GM21390 (cell line): ENCODE measurements around the gene UBAP2L.
"Not testable (repeated sequence)": the region's sequence is repeated elsewhere in the genome, so short reads cannot be mapped to it uniquely, and the experiment has no call there.

Experiments
- ATAC-seq: cut with Tn5 transposase; IDR thresholded peaks from one replicate; pipeline ENCODE4 v1.9.1; 2021; ENCODE audit not compliant: unreplicated experiment

Gene UBAP2L

DNA sequence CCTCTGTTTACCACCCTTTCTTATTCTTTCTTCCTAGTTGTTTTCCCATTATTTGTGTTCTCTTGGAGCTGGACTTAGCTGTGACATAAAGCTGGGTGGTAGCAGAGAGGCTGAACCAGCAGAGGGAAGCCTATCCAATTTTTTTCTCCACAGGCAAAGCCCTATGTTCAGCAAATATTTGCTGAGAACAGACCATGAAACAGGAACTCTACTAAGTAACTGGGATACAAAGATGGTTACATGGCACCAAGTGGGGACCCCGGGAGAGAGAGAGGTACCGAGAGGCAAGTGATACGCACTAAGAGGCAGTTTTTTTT lies 21.2 kb upstream of the UBAP2L start:
- ATAC-seq: no peak

DNA sequence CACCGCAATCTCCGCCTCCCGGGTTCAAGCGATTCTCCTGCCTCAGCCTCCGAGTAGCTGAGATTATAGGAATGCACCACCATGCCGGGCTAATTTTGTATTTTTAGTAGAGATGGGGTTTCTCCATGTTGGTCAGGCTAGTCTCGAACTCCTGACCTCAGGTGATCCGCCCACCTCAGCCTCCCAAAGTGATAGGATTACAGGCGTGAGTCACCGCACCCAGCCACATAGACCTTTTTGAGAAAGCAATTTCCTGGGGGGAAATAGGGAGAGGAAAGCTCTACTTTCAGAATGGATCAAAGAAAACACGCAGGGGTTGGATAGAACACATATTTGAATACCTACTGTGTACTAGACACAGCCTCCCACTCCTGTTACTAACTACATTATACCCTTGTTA lies 15.0 kb upstream of the UBAP2L start:
- ATAC-seq: not testable (repeated sequence)

DNA sequence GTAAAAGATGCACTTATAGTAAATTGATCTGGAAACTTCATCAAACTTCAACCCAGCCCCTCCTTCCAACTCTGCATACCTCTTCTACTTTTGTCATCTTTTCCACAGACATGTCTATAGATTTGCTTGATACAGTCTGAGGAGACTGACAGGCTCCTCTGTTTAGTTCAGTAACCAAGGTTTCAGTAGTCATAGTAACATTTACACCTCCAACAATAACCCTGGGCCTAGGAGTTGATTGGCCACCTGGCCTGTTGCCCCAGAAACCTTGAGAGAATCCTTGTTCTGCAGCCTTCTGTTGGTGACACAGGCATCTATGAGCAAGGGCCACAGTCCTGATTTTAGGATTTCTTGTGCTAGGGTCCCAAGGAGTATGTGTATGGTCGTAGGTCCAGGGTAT lies 14.6 kb upstream of the UBAP2L start, which contains the start of gene CFAP141:
Gene CFAP141, minus strand, starts transcription at position 138 of the 400 bp plus-strand sequence. Its CDS starts 26 bp downstream, at position 112.
- ATAC-seq: no peak

GRCh38 chr1:154207262-154207661 lies 13.5 kb upstream of the UBAP2L start:
- ATAC-seq: no peak

- no peak for ATAC-seq
Measured at GRCh38 chr1:154208677-154209388, 11.9 kb upstream of the UBAP2L start.

DNA sequence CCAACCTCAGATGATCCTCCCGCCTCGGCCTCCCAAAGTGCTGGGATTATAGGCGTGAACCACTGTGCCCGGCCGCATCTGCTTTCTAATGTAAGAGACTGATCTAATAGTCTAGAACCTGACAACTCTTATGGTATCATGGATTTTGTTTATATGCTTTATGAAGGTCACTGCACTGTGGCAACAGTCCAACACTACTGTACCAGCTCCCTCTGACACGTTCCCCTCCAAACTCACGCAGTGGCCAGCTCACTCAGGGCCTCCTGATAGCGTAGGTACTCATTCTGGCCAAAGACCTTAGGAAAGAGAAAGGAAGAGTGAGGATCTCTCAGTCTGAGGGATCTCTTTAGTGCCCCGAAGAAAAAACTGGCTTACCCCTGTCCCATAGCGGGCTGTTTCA lies 8.7 kb upstream of the UBAP2L start:
- ATAC-seq: no peak

DNA sequence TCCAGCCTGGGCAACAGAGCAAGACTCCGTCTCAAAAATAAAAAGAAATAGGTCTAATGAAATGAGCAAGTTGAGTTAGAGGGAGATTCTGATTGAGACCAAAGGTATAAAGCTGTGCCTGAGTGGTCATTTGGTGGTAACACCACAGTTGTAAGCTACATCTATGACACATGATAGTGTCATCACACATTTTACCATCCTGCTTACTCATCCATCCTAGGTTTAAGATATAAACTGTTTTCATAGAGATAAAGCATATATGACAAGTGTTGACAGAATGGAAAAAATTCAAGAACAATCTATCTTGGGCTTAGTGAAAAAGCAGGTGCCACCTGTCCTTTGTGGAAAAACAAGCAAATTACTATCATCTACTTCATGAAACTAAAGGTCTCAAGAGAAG lies 7.5 kb upstream of the UBAP2L start:
- no peak for ATAC-seq

- no peak for ATAC-seq
Measured at GRCh38 chr1:154218545-154218944, 2.2 kb upstream of the UBAP2L start.

GRCh38 chr1:154219541-154219940 lies 1.2 kb upstream of the UBAP2L start:
- no peak for ATAC-seq

- ATAC-seq: no peak
Measured at GRCh38 chr1:154220970-154221277, 169 bp downstream of the UBAP2L start.

GRCh38 chr1:154221278-154222001 lies 685 bp downstream of the UBAP2L start:
- ATAC-seq: no peak

- no peak for ATAC-seq
Measured at GRCh38 chr1:154222518-154222917, 1.8 kb downstream of the UBAP2L start.

DNA sequence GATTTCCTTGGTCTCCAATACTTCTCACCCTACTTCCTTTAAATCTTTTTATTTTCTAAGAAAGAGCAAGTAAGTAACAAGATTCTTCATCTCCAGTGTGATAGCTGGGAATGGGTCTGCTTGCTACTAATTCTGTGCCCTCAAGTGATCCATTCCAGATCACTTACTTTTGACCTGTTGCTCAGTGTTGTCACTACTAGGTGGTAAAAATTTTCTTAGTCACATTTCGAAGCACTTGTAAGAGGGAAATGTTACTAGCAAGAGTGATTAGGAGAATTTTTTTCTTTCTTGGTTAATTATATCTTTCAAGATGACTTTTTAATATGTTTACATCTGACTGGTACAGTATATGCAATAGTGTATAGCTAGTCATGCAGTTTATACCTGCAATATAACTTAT lies 2.2 kb downstream of the UBAP2L start:
- no peak for ATAC-seq

GRCh38 chr1:154223621-154224020 lies 2.9 kb downstream of the UBAP2L start:
- no peak for ATAC-seq

GRCh38 chr1:154225370-154225769 lies 4.6 kb downstream of the UBAP2L start:
- ATAC-seq: no peak

GRCh38 chr1:154231112-154231511 lies 10.4 kb downstream of the UBAP2L start:
- ATAC-seq: not testable (repeated sequence)

GRCh38 chr1:154233127-154233526 lies 12.4 kb downstream of the UBAP2L start:
- ATAC-seq: not testable (repeated sequence)

DNA sequence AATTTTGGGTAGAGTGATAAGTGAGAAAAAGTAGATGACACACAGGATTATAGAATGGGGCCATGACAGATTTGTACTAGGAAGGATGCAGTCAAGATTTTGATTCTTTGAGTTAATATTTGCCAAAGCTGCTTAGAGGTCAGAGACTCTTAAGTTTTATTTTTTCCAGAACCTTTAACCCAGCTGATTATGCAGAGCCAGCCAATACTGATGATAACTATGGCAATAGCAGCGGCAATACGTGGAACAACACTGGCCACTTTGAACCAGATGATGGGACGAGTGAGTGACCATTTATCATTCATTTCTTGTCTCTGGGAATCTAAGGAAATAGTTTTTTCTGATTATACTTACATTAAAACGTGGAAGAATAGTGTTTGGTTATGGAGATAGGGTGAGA lies 16.1 kb downstream of the UBAP2L start:
- no peak for ATAC-seq

DNA sequence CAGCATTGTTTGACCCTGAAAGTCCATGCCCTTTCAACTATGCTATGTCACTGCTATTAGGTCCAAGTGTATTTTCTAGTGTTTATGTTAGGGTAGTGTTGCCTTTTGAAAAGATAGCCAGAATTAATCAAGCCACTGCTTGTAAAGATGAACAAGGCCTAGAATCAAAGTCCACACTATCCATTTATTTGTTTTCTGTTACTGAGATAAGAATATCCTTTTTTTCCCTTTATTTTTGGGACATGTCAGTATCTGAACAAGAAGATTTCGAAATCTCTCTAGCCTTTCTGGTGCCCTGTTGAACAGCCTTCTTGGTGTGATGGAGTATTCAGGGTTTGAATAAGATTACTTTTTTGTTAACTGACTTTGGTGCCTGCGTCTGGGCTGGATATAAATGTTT lies 16.7 kb downstream of the UBAP2L start:
- no peak for ATAC-seq

GRCh38 chr1:154237880-154238506 lies 17.2 kb downstream of the UBAP2L start:
- ATAC-seq: no peak

- no peak for ATAC-seq
Measured at GRCh38 chr1:154239491-154239890, 18.7 kb downstream of the UBAP2L start.

GRCh38 chr1:154240294-154240833 lies 19.6 kb downstream of the UBAP2L start:
- no peak for ATAC-seq
